A549 (cell line): Measurements from ENCODE around the gene GTPBP2.

Experiments used
- CEBPB ChIP-seq, 2 experiments: fragments of >200 bp in 1 of 2; sonication (Bioruptor Twin) in 1 of 2; formaldehyde crosslinking in 1 of 2; IDR thresholded peaks; 2 replicates each; pipeline ENCODE4 v1.6.1; 2012 to 2016
- JUN ChIP-seq, 2 experiments: fragments of >200 bp; sonication (Bioruptor Twin); formaldehyde crosslinking; IDR thresholded peaks; 2 replicates in 1 of 2; 3 replicates in 1 of 2; pipeline ENCODE4 v1.6.1; 2016 to 2017
- KDM1A ChIP-seq: fragments of 200-600 bp; sonication (generic); IDR thresholded peaks from 2 replicates; pipeline ENCODE4 v1.6.1; 2016; ENCODE audit warnings: low read depth, mild to moderate bottlenecking
- MAX ChIP-seq: IDR thresholded peaks from 2 replicates; pipeline ENCODE4 v1.6.1; 2012
- POLR2A ChIP-seq: IDR thresholded peaks from 2 replicates; pipeline ENCODE4 v1.6.1; 2012; ENCODE audit warnings: mild to moderate bottlenecking, low read length
- SMC3 ChIP-seq: fragments of >200 bp; sonication (Bioruptor Twin); formaldehyde crosslinking; IDR thresholded peaks from 3 replicates; pipeline ENCODE4 v1.6.1; 2018; ENCODE audit warnings: inconsistent platforms
- SREBF2 ChIP-seq: fragments of 450-650 bp; IDR thresholded peaks from 2 replicates; pipeline ENCODE4 v1.6.1; 2014; ENCODE audit warnings: mild to moderate bottlenecking, moderate library complexity
- ZSCAN20 ChIP-seq: fragments of 250-450 bp; sonication (Bioruptor Pico); IDR thresholded peaks from 2 replicates; pipeline ENCODE4 v1.8.0; 2022; ENCODE audit warnings: mild to moderate bottlenecking, moderate library complexity
- TF ChIP-seq, protein P1 (sequence below): fragments of >200 bp; sonication (Bioruptor Twin); formaldehyde crosslinking; IDR thresholded peaks from 3 replicates; pipeline ENCODE4 v1.5.1; 2016
- TF ChIP-seq, protein P2 (sequence below): fragments of 150-350 bp; IDR thresholded peaks from 2 replicates; pipeline ENCODE4 v1.6.1; 2014; ENCODE audit warnings: low read depth, mild to moderate bottlenecking, low read length

DNA sequence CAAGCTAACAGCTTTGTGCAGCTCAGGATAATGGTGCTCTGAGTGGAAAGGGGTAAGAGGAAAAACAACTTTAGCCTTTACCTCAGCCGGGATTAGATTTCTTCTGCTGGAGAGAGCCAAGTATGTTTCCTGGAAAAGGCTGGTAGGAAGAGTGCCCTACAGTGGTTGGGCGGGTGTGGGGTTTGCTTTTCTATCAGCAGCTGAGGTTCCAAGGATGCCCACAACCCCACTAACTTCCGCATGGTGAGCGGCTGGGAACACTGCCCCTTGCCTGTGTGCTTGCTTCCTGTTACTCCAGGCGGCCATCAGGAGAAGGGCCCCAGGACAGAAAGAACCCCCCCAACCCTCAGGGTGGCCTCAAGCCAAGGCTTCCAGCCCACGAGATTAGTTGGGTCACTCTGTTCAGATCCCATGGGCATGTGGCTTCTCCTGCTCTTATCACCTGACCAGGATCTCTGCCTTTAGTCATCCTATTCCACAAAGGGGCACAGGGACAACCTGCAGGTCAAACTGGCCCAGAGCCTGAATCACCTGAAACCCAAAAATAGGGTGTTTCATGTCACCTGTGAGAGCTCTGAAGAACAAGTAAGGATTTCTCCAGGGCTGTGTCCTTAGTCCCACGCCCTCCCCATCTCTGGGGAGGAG is 48.0 kb upstream of the GTPBP2 start:
- TF ChIP-seq, protein P1, sequence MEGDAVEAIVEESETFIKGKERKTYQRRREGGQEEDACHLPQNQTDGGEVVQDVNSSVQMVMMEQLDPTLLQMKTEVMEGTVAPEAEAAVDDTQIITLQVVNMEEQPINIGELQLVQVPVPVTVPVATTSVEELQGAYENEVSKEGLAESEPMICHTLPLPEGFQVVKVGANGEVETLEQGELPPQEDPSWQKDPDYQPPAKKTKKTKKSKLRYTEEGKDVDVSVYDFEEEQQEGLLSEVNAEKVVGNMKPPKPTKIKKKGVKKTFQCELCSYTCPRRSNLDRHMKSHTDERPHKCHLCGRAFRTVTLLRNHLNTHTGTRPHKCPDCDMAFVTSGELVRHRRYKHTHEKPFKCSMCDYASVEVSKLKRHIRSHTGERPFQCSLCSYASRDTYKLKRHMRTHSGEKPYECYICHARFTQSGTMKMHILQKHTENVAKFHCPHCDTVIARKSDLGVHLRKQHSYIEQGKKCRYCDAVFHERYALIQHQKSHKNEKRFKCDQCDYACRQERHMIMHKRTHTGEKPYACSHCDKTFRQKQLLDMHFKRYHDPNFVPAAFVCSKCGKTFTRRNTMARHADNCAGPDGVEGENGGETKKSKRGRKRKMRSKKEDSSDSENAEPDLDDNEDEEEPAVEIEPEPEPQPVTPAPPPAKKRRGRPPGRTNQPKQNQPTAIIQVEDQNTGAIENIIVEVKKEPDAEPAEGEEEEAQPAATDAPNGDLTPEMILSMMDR: no peak
- TF ChIP-seq POLR2A (no peak), CEBPB (IDR thresholded peaks at IDR 0.05) (no peak), SMC3 (no peak), KDM1A (no peak), JUN (IDR thresholded peaks at IDR 0.05) (no peak), MAX (no peak), SREBF2 (no peak), ZSCAN20 (CRISPR knock-in tag) (no peak)
- TF ChIP-seq, protein P2, sequence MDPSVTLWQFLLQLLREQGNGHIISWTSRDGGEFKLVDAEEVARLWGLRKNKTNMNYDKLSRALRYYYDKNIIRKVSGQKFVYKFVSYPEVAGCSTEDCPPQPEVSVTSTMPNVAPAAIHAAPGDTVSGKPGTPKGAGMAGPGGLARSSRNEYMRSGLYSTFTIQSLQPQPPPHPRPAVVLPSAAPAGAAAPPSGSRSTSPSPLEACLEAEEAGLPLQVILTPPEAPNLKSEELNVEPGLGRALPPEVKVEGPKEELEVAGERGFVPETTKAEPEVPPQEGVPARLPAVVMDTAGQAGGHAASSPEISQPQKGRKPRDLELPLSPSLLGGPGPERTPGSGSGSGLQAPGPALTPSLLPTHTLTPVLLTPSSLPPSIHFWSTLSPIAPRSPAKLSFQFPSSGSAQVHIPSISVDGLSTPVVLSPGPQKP: no peak
